ENCODE results near the gene ANTXRL. TPM values are rescaled to one million over a fixed set of nuclear protein-coding genes. Genes with fewer than 3 reads are reported as not detected.
"Not testable (repeated sequence)": the region's sequence is repeated elsewhere in the genome, so short reads cannot be mapped to it uniquely, and the experiment has no call there.

ANTXRL gene
- polyA plus RNA-seq, 5 donors, result not detected

DNA sequence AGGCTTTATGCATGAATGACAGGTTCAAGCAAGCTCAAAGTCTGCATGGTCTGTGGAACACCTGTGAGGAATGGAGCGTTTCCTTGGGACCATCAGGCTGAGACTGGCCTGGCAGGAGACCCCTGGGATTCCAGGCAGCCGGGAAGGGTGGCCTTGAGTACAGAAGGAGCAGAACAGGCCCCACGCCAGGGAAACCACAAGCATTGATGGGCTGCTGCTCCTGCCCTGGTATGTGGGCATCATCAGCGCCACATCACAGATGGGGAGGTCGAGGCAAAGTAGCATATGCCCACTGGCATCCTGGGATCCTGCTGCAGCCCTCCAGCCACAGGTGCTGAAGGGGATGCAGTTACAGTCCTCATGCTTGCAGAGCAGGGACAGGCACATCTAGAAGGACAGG, 40.9 kb downstream of the ANTXRL start:
- no peak for DNase-seq

DNA sequence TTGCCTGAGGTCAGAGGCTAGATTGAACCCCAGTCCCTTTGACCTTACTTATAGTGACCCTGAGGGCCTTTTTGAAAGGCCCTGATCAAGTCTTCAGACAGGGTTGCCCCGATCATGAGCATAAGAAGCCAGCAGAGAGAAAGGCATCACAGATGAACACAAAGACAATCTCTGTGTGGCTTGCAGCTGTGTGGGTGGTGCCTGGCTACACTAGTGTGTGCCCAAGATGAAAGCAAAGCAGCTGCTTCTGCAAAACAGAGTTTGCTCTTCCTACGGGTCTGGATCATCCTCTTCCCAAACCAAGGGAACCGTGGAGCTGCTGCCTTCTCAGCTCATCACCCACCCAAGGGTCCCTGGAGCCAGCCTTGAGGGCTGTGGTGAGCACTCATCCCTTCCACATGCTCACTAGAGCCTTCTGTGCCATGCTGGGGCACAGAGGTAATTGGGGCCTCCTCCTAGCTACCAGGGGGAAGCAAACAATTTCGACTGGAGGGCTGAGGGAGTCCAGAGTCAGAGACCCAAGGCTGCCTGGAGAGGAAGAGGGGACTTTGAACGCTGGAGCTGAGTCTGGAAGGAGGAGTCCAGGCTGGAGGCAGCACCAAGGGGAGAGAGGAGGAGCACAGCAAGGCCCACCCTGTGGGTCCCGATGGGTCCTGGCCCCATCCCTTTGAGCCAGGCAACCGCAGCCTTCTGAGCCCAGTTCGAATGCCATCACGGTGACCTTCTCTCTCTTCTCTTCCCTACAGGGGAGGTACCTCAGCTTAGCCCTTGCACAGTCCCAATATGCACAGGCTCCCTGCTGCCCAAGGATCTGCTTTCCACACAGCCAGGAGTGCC, 42.3 kb downstream of the ANTXRL start:
- no peak for DNase-seq

DNA sequence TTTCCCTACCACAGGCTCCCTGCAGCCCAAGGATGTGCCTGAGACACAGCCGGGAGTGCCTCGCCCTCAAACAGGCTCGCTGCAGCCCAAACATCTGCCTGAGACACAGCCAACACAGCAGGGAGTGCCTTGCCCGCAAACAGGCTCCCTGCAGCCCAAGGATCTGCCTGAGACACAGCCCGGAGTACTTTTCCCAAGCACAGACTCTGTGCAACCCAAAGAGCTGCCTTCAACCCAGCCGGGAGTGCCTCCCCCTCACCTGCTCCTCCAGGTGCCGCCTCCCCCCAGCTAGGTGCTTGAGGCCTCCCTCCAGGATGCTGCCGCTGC, 42.9 kb downstream of the ANTXRL start:
- DNase-seq, result no peak

DNA sequence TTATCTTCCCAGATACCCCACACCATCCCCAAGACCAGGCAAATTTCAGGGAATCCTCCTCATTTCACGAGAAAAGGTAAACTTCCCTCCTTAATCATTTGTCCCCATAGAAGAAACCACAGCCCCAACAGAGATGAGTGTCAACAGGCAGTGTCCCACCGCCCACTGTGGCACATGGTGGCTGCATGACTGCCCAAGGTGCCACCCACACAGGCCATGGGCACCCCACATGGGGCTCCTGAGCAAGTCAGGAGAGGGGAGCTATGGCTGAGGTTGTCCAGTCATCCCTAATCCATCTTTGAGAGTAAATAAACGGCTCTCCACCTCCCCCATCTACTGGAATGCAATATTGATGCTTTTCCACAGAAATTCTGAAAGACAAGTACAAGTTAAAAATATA, 44.1 kb downstream of the ANTXRL start:
- no peak for DNase-seq

DNA sequence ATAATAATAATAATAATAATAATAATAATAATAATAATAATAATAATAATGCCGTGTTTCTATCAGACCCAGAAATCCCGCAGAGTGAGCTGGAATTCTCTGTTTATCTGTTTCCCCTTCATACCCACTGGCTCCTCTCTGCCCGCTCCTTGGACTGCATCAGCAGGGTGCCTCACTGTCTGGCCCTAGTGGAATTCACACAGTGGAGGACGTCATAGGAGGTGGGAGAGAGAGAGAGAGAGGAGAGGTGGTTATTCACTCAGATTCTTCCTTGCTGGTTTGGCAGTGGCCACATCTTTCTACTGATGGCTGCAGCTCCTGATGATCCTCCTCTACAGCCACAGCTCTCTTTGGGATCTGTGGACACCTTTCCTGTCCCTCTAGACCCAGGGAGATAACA, 78.7 kb downstream of the ANTXRL start:
- DNase-seq, result not testable (repeated sequence)

DNA sequence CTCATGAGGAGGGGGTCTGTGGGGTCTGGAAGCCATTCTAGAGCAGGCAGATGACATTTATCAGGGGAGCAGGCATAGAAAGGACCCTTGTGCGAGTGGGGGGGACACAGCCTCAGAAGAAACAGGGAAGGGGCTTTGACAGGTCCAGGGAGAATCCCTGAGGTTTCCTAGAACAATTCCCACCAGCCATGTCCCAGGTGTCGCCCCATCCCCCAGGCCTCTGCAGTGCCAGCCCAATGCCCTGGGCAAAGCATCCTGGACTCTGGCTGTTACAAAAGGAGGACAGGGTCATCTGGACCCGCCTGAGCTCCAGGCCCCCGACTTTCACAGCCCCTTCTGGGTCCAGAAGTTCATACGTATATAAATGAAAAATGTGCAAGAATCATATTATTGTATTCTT, 80.4 kb downstream of the ANTXRL start:
- DNase-seq, result not testable (repeated sequence)

DNA sequence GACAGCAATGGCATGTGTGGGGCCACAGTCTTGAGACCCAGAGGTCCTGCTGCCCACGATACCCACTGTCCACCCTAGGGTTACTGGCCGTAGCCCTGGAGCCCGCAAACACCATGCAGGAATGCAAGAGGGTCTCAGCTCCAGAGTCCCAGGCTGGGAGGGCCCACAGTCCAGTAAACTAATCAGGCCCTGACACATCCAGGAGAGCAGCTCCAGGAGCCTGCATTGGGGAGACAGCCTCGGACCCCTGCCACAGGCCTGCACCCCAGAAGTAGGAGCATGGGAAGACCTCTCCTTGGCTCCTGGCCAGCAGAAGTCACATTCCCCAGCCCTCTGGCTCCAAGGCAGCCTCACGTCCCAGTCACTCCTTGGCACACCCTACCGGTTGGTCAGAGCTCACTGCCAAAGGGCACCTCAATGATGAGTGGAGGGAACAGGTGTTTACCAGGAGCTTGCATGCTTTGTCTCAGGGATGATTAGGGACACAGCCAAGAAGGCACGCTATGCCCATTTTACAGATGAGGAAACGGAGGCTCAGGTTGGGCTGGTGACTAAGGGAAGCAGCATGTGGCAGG, 81.0 kb downstream of the ANTXRL start:
- not testable (repeated sequence) for DNase-seq

DNA sequence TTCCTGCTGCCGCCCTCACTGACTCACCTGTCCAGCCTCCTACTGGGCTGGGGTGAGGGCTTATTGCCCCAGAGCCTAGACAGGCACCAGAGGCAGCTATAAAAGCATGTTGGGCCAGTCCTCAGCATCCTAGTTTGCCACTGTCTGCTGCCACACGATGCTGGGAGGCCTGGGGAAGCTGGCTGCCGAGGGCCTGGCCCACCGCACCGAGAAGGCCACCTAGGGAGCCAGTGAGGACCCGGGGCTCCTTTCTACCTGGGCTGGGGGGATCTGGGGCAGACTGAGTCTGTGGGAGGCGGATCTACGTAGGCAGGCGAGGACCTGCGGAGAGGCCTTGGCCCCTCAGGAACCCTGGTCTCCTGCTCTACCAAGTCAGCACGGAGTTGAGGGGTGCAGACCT, 82.2 kb downstream of the ANTXRL start:
- DNase-seq, result not testable (repeated sequence)

DNA sequence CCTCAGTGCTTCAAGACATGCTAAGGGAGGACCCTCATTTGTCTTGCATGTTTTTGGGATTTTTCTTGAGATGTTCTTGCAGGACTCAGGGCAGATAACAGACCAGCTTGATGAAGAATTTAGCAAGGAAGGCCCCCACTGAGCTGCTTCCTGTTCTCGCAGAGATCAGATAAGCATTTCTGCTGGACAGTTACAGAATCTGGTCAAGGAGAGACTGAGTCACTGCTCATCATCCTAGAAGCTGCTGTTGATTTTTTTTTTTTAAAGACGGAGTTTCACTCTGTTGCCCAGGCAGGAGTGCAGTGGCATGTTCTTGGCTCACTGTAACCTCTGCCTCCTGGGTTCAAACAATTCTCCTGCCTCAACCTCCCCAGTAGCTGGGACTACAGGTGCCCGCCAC, 87.6 kb downstream of the ANTXRL start:
- DNase-seq, result not testable (repeated sequence)

DNA sequence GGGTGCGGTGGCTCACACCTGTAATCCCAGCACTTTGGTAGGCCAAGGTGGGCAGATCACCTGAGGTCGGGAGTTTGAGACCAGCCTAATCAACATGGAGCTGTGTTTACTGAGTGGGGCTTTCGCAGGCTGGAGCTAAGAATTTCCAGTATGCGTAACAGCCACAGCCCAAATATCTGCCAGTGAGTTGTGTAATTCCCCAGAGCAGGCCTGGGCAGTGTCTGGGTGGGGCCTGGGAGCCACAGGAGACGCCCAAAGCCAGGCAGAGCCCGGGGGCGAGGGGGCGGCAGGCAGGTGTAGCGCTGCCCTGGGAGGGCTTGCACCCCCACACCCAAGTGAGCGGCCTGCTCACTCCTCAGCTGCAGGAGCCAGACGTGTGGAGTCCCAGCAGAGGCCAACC, 88.6 kb downstream of the ANTXRL start, which contains the start of gene ANXA8L1:
Gene ANXA8L1, plus strand, starts transcription at position 371 of the 400 bp plus-strand sequence. CDS start 76 bp downstream, outside the sequence.
- DNase-seq, result not testable (repeated sequence)

DNA sequence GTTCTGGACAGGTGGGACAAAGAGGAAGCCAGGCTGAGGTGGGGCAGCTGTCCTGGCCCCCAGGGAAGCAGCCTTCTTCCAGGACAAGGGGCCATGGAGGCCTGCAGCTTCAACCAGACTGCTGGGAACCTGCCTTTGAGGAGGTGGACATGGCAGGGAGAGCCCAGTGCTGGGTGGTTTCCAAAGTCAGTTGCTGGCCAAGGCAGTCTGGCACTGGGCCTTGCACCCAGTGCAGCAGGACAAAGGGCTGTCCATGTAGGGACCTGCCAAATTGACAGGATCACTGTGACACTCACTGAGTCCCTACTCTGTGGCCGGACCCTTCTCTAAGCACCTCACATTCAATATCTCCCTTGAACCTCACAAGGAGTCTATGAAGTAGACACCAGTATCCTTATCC, 90.2 kb downstream of the ANTXRL start:
- not testable (repeated sequence) for DNase-seq

DNA sequence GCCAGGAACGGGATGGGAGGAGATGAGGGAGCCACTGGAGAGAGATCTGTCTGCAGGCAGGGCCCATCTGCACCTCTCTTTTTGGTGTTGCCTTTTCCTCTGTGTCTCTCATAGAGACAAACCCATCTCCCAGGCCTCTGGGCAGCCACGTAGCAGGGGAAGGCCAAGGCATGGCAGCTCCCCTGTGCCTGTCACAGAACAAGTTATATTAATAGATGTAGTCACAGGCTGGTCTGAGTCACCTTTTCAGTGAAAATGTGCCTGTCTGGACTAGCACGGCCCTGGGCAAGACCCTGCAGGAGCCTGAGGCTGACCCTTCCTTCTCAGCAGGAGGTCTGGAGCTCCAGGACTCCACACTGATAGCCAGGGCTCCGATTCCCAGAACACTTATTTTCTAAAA, 90.9 kb downstream of the ANTXRL start:
- DNase-seq, result not testable (repeated sequence)

DNA sequence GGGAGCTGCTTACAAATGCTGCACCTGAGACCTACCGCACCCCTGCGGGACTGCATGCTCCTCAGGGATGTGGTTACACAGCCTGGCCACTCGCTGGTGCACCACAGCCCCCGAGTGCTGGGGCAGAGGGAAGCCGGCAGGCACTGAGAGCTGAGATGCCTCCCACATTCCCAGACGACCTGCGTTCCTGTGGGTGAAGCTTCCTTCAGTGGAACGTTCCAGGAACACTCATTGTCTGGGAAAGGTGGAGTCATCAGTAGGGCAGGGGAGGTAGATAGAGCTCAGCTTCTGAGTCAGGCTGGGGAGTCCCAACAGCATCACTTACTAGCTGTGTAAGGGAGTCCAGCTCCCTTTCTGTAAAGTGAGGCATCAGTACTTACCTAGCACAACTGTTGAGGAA, 91.3 kb downstream of the ANTXRL start:
- DNase-seq, result not testable (repeated sequence)

DNA sequence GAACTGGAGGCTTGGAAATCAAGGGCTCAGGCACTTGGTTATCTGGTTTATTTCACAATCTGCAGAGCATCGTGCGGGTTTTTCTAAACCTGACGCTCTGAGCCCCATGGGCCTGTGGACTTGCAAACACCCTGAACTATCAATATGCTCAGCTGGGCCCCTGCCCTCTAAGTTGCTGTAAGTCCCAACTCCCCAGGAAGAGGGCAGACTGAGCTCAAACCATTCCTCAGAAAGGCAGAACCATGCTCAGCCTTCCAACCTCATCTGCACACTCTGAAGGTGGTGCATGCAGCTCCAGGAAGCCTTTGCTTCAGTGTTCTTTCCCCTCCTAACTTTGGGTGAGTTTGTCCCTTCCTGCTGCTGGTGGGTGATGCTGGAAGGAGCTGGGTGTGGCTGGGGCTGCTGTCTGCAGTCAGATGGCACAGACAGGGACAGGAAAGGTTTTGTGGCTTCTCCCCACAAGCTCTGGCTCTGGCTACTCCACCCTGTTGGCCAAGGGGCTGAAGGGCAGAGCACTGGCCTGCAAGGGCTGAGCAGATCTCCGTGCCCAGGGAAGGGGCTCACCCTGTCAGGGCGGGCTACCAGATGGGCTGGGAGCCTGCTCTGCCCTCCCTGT, 92.5 kb downstream of the ANTXRL start:
- not testable (repeated sequence) for DNase-seq

Other genes with a start within 250 kb of the ANTXRL start
- gene MSMB, start 240.7 kb upstream of the ANTXRL start, polyA plus RNA-seq (ENCODE audit: insufficient read depth in 1 of 5, insufficient read length in 5 of 5, low replicate concordance in 1 of 5), result not detected
- gene ANXA8L1, start 88.8 kb downstream of the ANTXRL start, polyA plus RNA-seq (ENCODE audit: insufficient read depth in 1 of 5, insufficient read length in 5 of 5, low replicate concordance in 1 of 5), result 1 to 10 TPM in 4 of 5 donors, under 1 TPM in 1; 0.19 to 2.1 (median 1.6) TPM
- gene NPY4R, start 179.0 kb downstream of the ANTXRL start, polyA plus RNA-seq (ENCODE audit: insufficient read depth in 1 of 5, insufficient read length in 5 of 5, low replicate concordance in 1 of 5), result under 1 TPM in 4 of 5 donors, not detected in 1; 0.37 to 0.81 (median 0.62) TPM